BJ (cell line): ENCODE measurements around the gene NDUFV1. TPM values are rescaled to one million over a fixed set of nuclear protein-coding genes. Genes with fewer than 3 reads are reported as not detected.
"Not testable (repeated sequence)": the region's sequence is repeated elsewhere in the genome, so short reads cannot be mapped to it uniquely, and the experiment has no call there.

Experiments
- CTCF ChIA-PET: fragments of 350-600 bp; formaldehyde crosslinking; extraction: SDS; loops from one replicate; lab custom pipeline; 2021; ENCODE audit warnings: antibody characterized with exemption, inconsistent platforms; lab: Yijun Ruan, JAX
- POLR2A ChIA-PET: fragments of 300-600 bp; sonication (Branson Sonifier 250); formaldehyde crosslinking; extraction: SDS; loops from one replicate; lab custom pipeline; 2021; ENCODE audit warnings: antibody characterized with exemption; lab: Charles Lee
- DNase-seq: peaks from one replicate; pipeline ENCODE4 v3.0.0-alpha.2; 2011; ENCODE audit warnings: low read depth
- H3K27me3 ChIP-seq: 2 replicates; pipeline ENCODE4 v1.6.0; 2011; ENCODE audit warnings: low read length; ENCODE audit not compliant: control insufficient read depth, insufficient read depth
- H3K36me3 ChIP-seq: 2 replicates; pipeline ENCODE4 v1.5.1; 2011; ENCODE audit warnings: low read length; ENCODE audit not compliant: control insufficient read depth, insufficient read depth
- H3K4me3 ChIP-seq: 2 replicates; pipeline ENCODE4 v1.5.1; 2011; ENCODE audit warnings: low read depth, mild to moderate bottlenecking, control low read depth, low read length
- CTCF ChIP-seq: IDR thresholded peaks from 2 replicates; pipeline ENCODE4 v1.5.1; 2011; ENCODE audit warnings: low read depth, mild to moderate bottlenecking, control low read depth, inconsistent platforms, low read length, moderate library complexity; ENCODE audit not compliant: insufficient read depth
- polyA plus RNA-seq: library from polyadenylated mRNA; depleted of rRNA; stranded (reverse); fragments of >200 nt; gene quantifications from 2 replicates; pipeline ENCODE4 v1.2.3, GENCODE V29; 2011

Gene NDUFV1
- polyA plus RNA-seq, 1 experiment: 149 TPM

- Histone ChIP-seq H3K27me3 (0 out of 2 replicates have a peak, but pooled peaks cover 1% of the 10 kb centered on the region), H3K36me3 (no peaks in the 10 kb centered on the region), H3K4me3 (no peak overlapping the region)
- CTCF ChIA-PET: interaction anchor here (0.6 to 7.2 kb wide), 3 partner anchors 23 to 1239 kb away, joined by 3 to 65 read pairs (median 3); no protein-coding TSS in a partner anchor
- DNase-seq: no peak
- no peak for TF ChIP-seq CTCF
- POLR2A ChIA-PET: no interaction called here
Observed at GRCh38 chr11:67635231-67635521, 28.4 kb downstream of the NDUFV1 start.

GRCh38 chr11:67636962-67637361, 30.2 kb downstream of the NDUFV1 start:
- DNase-seq: no peak
- no peaks in the 10 kb centered on the region for H3K36me3 ChIP-seq
- no peak for TF ChIP-seq CTCF
- H3K27me3 ChIP-seq: 0 out of 2 replicates have a peak, but pooled peaks cover 5% of the 10 kb centered on the region
- POLR2A ChIA-PET: no interaction called here
- CTCF ChIA-PET: interaction anchor here (1.4 kb wide), 1 partner anchor 23 kb away, joined by 5 read pairs; no protein-coding TSS in a partner anchor
- H3K4me3 ChIP-seq: no peak overlapping the region

GRCh38 chr11:67637441-67637840, 30.7 kb downstream of the NDUFV1 start:
- H3K27me3 ChIP-seq, POLR2A ChIA-PET, DNase-seq, H3K4me3 ChIP-seq, H3K36me3 ChIP-seq: not testable (repeated sequence)
- CTCF ChIA-PET: interaction anchor here (1.4 to 2.6 kb wide), 2 partner anchors 14 to 22 kb away, joined by 5 to 11 read pairs; no protein-coding TSS in a partner anchor

GRCh38 chr11:67638535-67639437, 32.0 kb downstream of the NDUFV1 start:
- Histone ChIP-seq H3K27me3 (0 out of 2 replicates have a peak, but pooled peaks cover 5% of the 10 kb centered on the region), H3K4me3 (no peak overlapping the region), H3K36me3 (no peaks in the 10 kb centered on the region)
- ChIA-PET CTCF (interaction anchor here (1.5 to 2.6 kb wide), 3 partner anchors 8 to 13 kb away, joined by 6 to 11 read pairs (median 7); partner anchors contain the start of gene NUDT8), POLR2A (no interaction called here)
- TF ChIP-seq CTCF: no peak
- no peak for DNase-seq

GRCh38 chr11:67639438-67639859, 32.7 kb downstream of the NDUFV1 start, which contains the start of gene TBX10:
Gene TBX10, minus strand, starts transcription at chr11:67639763. Its CDS starts 291 bp downstream, at chr11:67639472.
- Histone ChIP-seq H3K36me3 (no peaks in the 10 kb centered on the region), H3K27me3 (0 out of 2 replicates have a peak, but pooled peaks cover 5% of the 10 kb centered on the region), H3K4me3 (no peak within 1 kb of the TSS)
- DNase-seq: no peak
- TF ChIP-seq CTCF: no peak
- ChIA-PET CTCF (interaction anchor here (1.3 to 2.6 kb wide), 4 partner anchors 9 to 12 kb away, joined by 3 to 11 read pairs (median 6); partner anchors contain the start of gene NUDT8), POLR2A (no interaction called here)
